Testis (tissue), 2 donors: ENCODE results near the gene ITGA5.
A peak's percentile ranks its signal among the peaks of the same experiment; 100 is the strongest.

ENCODE experiments used
- CTCF ChIP-seq, 3 experiments: fragments of 450-650 bp in 2 of 3; fragments of 200-600 bp in 1 of 3; sonication (generic) in 1 of 3; IDR thresholded peaks; one replicate each; pipeline ENCODE4 v1.5.1; 2016 to 2019; ENCODE audit warnings: antibody characterized with exemption in 3 of 3, mild to moderate bottlenecking in 2 of 3, moderate library complexity in 1 of 3
- POLR2A ChIP-seq: fragments of 450-650 bp; IDR thresholded peaks from one replicate; pipeline ENCODE4 v1.6.1; 2017; ENCODE audit warnings: antibody characterized with exemption, mild to moderate bottlenecking, moderate library complexity

- TF ChIP-seq CTCF (IDR thresholded peaks at IDR 0.05) = peak in 2 of 3 experiments; percentile 52 to 82
- no peak for TF ChIP-seq POLR2A
Observed at GRCh38 chr12:54394281-54394719, 24.8 kb downstream of the ITGA5 start.
